Activated gamma-delta T cell (primary cell): ENCODE measurements around the gene SERHL2.
"Not testable (repeated sequence)": the region's sequence is repeated elsewhere in the genome, so short reads cannot be mapped to it uniquely, and the experiment has no call there.

ENCODE experiments used
- DNase-seq: peaks from one replicate; lab custom pipeline; 2025; lab: John Stamatoyannopoulos, UW

The SERHL2 gene

DNA sequence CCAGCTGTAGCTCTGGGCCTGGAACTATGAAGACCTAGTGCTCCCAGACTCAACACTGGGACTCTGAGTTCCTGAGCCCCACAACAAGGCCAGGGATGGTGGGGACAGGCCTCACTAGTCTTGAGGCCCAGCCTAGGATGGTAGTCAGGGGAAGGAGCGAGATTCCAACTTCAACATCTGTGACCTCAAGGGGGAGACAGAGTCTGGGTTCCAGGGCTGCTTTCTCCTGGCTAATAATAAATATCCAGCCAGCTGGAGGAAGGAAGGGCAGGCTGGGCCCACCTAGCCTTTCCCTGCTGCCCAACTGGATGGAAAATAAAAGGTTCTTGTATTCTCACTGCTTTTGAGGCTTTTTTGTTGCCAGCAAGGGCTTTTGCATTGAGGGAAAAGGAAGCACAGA, 20.3 kb downstream of the SERHL2 start:
- not testable (repeated sequence) for DNase-seq

DNA sequence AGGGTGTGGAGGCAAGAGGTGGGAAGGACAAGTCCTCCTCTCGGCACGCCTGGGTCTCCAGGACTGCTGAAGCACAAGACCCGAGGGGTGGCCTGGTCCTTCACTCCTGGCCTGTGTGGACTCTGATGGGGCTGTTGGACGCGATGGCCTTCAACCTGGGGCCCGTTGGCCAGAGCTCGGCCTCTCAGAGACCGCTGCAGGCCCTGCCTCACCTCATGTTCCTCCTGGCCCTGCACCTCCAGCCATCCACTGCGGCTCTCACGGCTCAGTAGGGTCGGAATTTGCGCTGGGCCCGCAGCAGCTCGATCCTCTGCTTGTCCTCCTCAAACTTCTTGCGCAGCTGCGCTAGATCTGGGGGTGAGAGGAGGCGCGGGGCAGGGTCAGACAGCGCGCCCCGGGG, 20.7 kb downstream of the SERHL2 start:
- not testable (repeated sequence) for DNase-seq

DNA sequence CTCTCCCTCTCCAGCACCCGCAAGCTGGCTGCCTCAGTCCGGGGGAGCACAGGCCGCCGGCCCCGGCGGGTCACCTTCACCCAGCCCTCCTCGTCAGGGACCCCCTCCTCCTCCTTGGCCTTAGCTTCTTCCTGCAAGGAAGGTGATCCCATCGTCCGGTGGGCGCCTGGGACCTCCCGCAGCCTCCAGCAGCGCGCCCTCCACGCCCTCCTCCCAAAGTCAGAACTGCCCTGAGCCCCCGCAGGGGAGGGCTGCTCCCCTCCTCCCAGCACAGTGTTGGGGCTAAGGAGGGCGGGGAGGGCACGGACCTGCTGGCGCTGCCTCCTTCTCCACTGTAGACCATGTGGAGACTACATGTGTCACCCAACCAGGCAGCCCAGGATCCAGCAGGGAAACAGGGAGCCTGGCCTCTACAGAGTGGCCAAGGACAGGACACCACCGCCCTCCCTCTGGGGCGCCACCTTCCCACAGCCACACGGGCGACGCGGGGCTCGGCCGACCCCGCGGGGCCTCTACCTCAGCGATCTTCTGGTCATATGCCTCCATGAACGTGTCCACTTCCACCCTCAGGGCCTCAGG, 22.3 kb downstream of the SERHL2 start:
- DNase-seq, result not testable (repeated sequence)

GRCh38 chr22:42577141-42577540, 23.4 kb downstream of the SERHL2 start:
- not testable (repeated sequence) for DNase-seq

GRCh38 chr22:42577623-42578240, 24.0 kb downstream of the SERHL2 start:
- no peak for DNase-seq

- DNase-seq, result not testable (repeated sequence)
These were observed 26.3 kb downstream of the SERHL2 start for GRCh38 chr22:42580040-42580439.

- DNase-seq, result not testable (repeated sequence)
These were observed 27.5 kb downstream of the SERHL2 start for GRCh38 chr22:42581194-42581761.

- DNase-seq, result peak; percentile 72
These were observed 28.3 kb downstream of the SERHL2 start for GRCh38 chr22:42581762-42582716.

DNA sequence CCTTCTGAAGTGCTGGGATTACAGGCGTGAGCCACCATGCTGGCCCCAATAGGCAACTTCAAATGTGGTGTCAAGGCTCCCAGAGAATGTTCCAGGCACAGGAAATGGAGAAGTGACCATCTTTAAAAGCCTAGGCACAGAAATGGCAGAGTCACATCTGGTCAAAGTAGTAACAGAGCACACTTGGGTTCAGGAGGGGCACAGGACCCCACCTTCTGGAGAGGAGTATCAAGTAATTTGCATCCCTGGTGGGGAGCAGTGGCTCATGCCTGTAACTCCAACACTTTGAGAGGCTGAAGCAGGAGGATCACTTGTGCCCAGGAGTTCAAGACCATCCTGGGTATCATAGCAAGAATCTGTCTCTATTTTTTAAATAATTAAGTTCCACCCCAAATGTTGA, 29.2 kb downstream of the SERHL2 start:
- DNase-seq, result no peak

- DNase-seq, result no peak
These were observed 30.7 kb downstream of the SERHL2 start for GRCh38 chr22:42584364-42584940.

DNA sequence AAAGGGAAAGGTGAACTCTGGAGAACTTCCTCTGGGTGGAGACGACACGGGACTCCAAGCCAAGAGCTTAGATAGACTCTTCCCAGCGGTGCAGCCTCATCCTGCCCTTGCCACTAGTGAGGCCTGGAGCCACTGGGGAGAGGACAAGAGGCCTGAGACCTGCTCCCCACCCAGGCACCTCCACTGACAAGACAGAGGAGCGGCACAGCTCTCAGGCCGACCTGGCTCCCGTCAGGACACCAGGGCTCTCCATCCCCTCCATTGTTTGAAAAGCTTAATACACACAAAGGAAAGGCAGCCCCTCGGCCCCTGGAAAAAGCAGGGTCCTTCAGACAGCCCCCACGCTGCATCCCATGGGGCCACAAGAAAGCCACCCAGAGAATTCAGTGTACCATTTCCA, 31.3 kb downstream of the SERHL2 start:
- no peak for DNase-seq

DNA sequence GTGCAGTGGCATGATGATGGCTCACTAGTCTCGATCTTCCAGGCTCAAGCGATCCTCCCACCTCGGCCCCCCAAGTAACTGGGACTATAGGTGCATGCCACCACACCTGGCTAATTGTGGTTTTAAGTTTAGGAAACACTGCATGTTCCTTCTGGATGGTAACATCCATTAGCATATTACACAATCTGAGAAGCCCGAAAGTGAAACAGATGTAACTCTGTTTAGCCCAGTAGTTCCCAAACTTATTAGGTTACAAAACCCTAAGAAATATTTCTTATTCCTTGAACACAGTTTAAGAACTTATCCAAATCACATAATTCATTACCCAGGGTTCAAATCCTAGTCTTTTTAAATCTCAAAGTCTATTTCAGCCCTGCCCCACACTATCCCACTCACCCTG, 32.6 kb downstream of the SERHL2 start:
- no peak for DNase-seq

- DNase-seq, result no peak
These were observed 33.9 kb downstream of the SERHL2 start for GRCh38 chr22:42587588-42588175.

GRCh38 chr22:42591987-42592386, 38.2 kb downstream of the SERHL2 start:
- no peak for DNase-seq

- no peak for DNase-seq
These were observed 41.7 kb downstream of the SERHL2 start for GRCh38 chr22:42595434-42595833.

- no peak for DNase-seq
These were observed 42.6 kb downstream of the SERHL2 start for GRCh38 chr22:42596336-42596735.

- no peak for DNase-seq
These were observed 43.2 kb downstream of the SERHL2 start for GRCh38 chr22:42596863-42597530.

- DNase-seq, result no peak
These were observed 48.2 kb downstream of the SERHL2 start for GRCh38 chr22:42601879-42602465.

DNA sequence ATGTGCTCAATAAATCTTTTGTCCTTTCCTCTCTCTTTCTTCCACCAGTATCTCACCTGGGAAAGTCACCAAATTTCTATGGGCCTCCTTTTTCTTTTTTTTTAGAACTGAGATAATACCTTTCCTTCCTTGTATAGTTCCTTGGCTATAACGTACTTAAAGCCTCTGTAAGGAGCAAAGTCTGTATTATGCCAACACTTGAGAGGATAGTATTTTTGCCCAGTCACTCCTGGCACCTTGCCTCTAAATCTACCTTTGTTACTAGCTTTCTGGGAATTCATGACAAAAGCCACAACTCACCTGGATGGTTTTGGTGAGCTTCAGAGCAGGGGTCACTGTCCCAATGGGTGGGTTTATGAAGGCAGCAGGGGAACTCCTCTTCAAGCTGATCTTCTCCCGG, 48.7 kb downstream of the SERHL2 start:
- DNase-seq, result no peak

DNA sequence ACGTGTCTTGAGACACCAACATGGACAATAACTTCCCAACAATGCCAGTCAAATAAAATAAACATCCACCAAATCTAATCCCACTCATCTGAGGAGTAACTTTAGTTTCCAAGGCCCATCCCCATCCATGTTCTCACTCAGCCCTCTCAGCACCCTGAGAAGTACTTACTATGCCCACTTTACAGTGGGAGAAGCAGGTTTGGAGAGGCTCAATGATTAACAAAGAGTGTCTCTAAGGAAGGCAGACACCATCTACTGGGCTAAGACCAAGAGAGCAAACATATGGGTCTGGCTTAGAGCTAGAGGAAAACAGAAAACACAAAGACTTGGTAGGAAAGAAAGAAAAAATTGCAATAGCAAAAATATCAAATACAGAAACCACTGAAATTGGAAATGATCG, 49.7 kb downstream of the SERHL2 start:
- no peak for DNase-seq

DNA sequence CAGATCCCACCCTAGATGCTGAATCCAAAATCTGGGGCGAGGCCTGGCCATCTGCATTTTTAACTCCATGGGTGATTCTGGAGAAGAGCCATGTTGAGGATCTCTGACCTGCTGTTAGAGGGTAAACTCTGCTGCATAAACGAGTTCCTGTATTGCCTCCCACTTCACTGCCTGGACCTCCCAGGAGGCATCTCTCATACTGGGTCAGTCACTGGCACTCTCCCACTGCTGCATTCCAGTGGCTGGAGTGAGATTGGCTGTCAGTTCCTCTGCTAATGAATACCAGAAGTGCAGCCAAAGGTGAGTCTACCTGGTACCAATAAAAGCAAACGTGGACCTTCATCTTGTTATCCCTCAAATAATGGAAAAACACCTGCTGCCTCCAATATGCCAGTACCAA, 50.6 kb downstream of the SERHL2 start:
- no peak for DNase-seq
